HCT116 (cell line): ENCODE data around the gene TARS1. TPM values are rescaled to one million over a fixed set of nuclear protein-coding genes. Genes with fewer than 3 reads are reported as not detected.

Source experiments
- ATAC-seq: fragments of 200-7000 bp; cut with Tn5 transposase; 2 replicates; pipeline ENCODE4 v1.9.1; 2020; ENCODE audit warnings: mild to moderate bottlenecking, moderate library complexity
- BruUV-seq: library from RNA; stranded (reverse); fragments of 400-500 nt; replicated peaks from 2 replicates; lab custom pipeline; 2021; lab: Mats Ljungman, UMichigan
- CTCF ChIA-PET: fragments of 300-600 bp; sonication (Branson Sonifier 250); formaldehyde crosslinking; loops from one replicate; lab custom pipeline; 2021; ENCODE audit warnings: antibody characterized with exemption; lab: Charles Lee
- POLR2A ChIA-PET: fragments of 300-600, 350-600 bp; sonication (Branson Sonifier 250); formaldehyde crosslinking; loops from one replicate; lab custom pipeline; 2021; ENCODE audit warnings: antibody characterized with exemption; lab: Charles Lee
- RAD21 ChIA-PET, 2 experiments: fragments of 300-600 bp; sonication (Branson Sonifier 250); formaldehyde crosslinking; loops; one replicate each; lab custom pipeline; 2023; ENCODE audit warnings: low total read pairs in 2 of 2; ENCODE audit not compliant: uncharacterized antibody in 2 of 2, unreplicated experiment in 2 of 2, low non-redundant PET in 1 of 2; lab: Charles Lee
- DNase-seq: peaks from one replicate; pipeline ENCODE4 v3.0.0-alpha.2; 2010; ENCODE audit warnings: low read depth, low spot score
- H2AFZ ChIP-seq: fragments of 200-600 bp; shearing (Covaris generic), sonication (generic); 2 replicates; pipeline ENCODE4 v1.6.1; 2017; ENCODE audit warnings: low read depth, mixed run types, mixed read lengths, antibody characterized with exemption, low read length; ENCODE audit not compliant: poor library complexity, severe bottlenecking
- H3K27ac ChIP-seq: 2 replicates; pipeline ENCODE4 v1.5.1; 2012; ENCODE audit warnings: low read depth, low read length
- H3K27me3 ChIP-seq: fragments of 200-600 bp; sonication (generic); 2 replicates; pipeline ENCODE4 v1.6.1; 2016; ENCODE audit warnings: mixed run types, low read length, mixed read lengths; ENCODE audit not compliant: insufficient read depth
- H3K36me3 ChIP-seq, 2 experiments: fragments of 200-500 bp in 1 of 2; fragments of 200-600 bp in 1 of 2; sonication (Bioruptor generic) in 1 of 2; sonication (generic) in 1 of 2; 2 replicates each; pipeline versions ENCODE4 v1.5.1 to v1.6.1; 2014 to 2016; ENCODE audit warnings: low read length in 2 of 2, inconsistent platforms in 1 of 2, mixed read lengths in 1 of 2, mixed run types in 1 of 2; ENCODE audit not compliant: insufficient read depth in 2 of 2, control insufficient read depth in 1 of 2
- H3K4me1 ChIP-seq, 2 experiments: fragments of 200-600 bp in 1 of 2; sonication (generic) in 1 of 2; 2 replicates each; pipeline versions ENCODE4 v1.5.1 to v1.6.1; 2012 to 2017; ENCODE audit warnings: low read length in 2 of 2, inconsistent platforms in 1 of 2, mild to moderate bottlenecking in 1 of 2, mixed read lengths in 1 of 2, mixed run types in 1 of 2, moderate library complexity in 1 of 2; ENCODE audit not compliant: insufficient read depth in 2 of 2, control insufficient read depth in 1 of 2
- H3K4me2 ChIP-seq: fragments of 200-600 bp; sonication (generic); 2 replicates; pipeline ENCODE4 v1.6.1; 2017; ENCODE audit warnings: mixed run types, low read length, mixed read lengths
- H3K4me3 ChIP-seq, 2 experiments: fragments of 200-600 bp in 1 of 2; sonication (generic) in 1 of 2; replicated peaks in 1 of 2; 2 replicates each; pipeline ENCODE4 v1.5.1; 2011 to 2016; ENCODE audit warnings: low read length in 2 of 2, control low read depth in 1 of 2, low read depth in 1 of 2, mild to moderate bottlenecking in 1 of 2, mixed read lengths in 1 of 2, mixed run types in 1 of 2
- H3K79me2 ChIP-seq: fragments of 200-600 bp; sonication (generic); 2 replicates; pipeline ENCODE4 v1.6.1; 2017; ENCODE audit warnings: mild to moderate bottlenecking, mixed run types, low read length, moderate library complexity, mixed read lengths; ENCODE audit not compliant: insufficient read depth
- H3K9ac ChIP-seq: fragments of 200-600 bp; sonication (generic); 2 replicates; pipeline ENCODE4 v1.6.1; 2016; ENCODE audit warnings: low read length, mixed read lengths
- H3K9me2 ChIP-seq: fragments of 200-600 bp; sonication (generic), shearing (Covaris generic); 2 replicates; pipeline ENCODE4 v1.6.1; 2017; ENCODE audit warnings: mixed run types, mild to moderate bottlenecking, moderate library complexity; ENCODE audit not compliant: insufficient read depth
- H3K9me3 ChIP-seq, 2 experiments: fragments of 200-500 bp in 1 of 2; fragments of 200-600 bp in 1 of 2; sonication (Bioruptor generic) in 1 of 2; sonication (generic) in 1 of 2; 2 replicates each; pipeline ENCODE4 v1.6.1; 2014 to 2017; ENCODE audit warnings: low read length in 2 of 2, mixed read lengths in 2 of 2, inconsistent platforms in 1 of 2, low read depth in 1 of 2, mild to moderate bottlenecking in 1 of 2, mixed run types in 1 of 2, moderate library complexity in 1 of 2; ENCODE audit not compliant: control insufficient read depth in 1 of 2, insufficient read depth in 1 of 2
- H4K20me1 ChIP-seq: fragments of 200-600 bp; sonication (generic), shearing (Covaris generic); 2 replicates; pipeline ENCODE4 v1.6.1; 2017; ENCODE audit warnings: mixed run types, mild to moderate bottlenecking, moderate library complexity; ENCODE audit not compliant: insufficient read depth
- CBX3 ChIP-seq: IDR thresholded peaks from 2 replicates; pipeline ENCODE4 v1.6.1; 2012; ENCODE audit warnings: low read depth
- CEBPB ChIP-seq: IDR thresholded peaks from 2 replicates; pipeline ENCODE4 v1.6.1; 2012; ENCODE audit warnings: low read depth
- CTCF ChIP-seq, 3 experiments: fragments of 200-600 bp in 1 of 3; sonication (generic) in 1 of 3; IDR thresholded peaks in 2 of 3; conservative IDR thresholded peaks in 1 of 3; 2 replicates each; pipeline ENCODE4 v1.5.1; 2012 to 2017; ENCODE audit warnings: low read depth in 2 of 3, low read length in 2 of 3, antibody characterized with exemption in 1 of 3, borderline replicate concordance in 1 of 3, control low read depth in 1 of 3, mild to moderate bottlenecking in 1 of 3, mixed read lengths in 1 of 3, mixed run types in 1 of 3, moderate library complexity in 1 of 3; ENCODE audit not compliant: insufficient read depth in 1 of 3
- FOSL1 ChIP-seq: IDR thresholded peaks from 2 replicates; pipeline ENCODE4 v1.6.1; 2012; ENCODE audit warnings: low read depth
- JUND ChIP-seq: IDR thresholded peaks from 2 replicates; pipeline ENCODE4 v1.6.1; 2012
- POLR2A ChIP-seq: IDR thresholded peaks from 2 replicates; pipeline ENCODE4 v1.7.0; 2011; ENCODE audit warnings: borderline replicate concordance; ENCODE audit not compliant: insufficient read depth, insufficient read length; ENCODE audit errors: extremely low read depth
- RAD21 ChIP-seq: IDR thresholded peaks from 2 replicates; pipeline ENCODE4 v1.6.1; 2012; ENCODE audit warnings: low read depth, mild to moderate bottlenecking
- SIN3A ChIP-seq: IDR thresholded peaks from 2 replicates; pipeline ENCODE4 v1.6.1; 2012; ENCODE audit warnings: low read depth
- SP1 ChIP-seq: IDR thresholded peaks from 2 replicates; pipeline ENCODE4 v1.6.1; 2012; ENCODE audit warnings: low read depth
- SRF ChIP-seq: IDR thresholded peaks from 2 replicates; pipeline ENCODE4 v1.6.1; 2012; ENCODE audit warnings: low read depth
- TCF7L2 ChIP-seq: IDR thresholded peaks from 2 replicates; pipeline ENCODE4 v1.7.0; 2011; ENCODE audit warnings: borderline replicate concordance, inconsistent platforms; ENCODE audit not compliant: insufficient read depth, insufficient read length; ENCODE audit errors: extremely low read depth
- ZFX ChIP-seq: fragments of 450-650 bp; IDR thresholded peaks from 2 replicates; pipeline ENCODE4 v1.6.1; 2017
- ZNF274 ChIP-seq: fragments of 200-500 bp; sonication (Bioruptor generic); IDR thresholded peaks from 2 replicates; pipeline ENCODE4 v1.6.1; 2014; ENCODE audit warnings: mild to moderate bottlenecking, low read depth, low read length, inconsistent platforms
- intact Hi-C: fragments of 100-400 bp; cut with micrococcal nuclease; formaldehyde crosslinking; loops from 2 replicates; pipeline ENCODE4 v1.10.0; 2022
- total RNA-seq: library from RNA; stranded (reverse); gene quantifications from one replicate; pipeline ENCODE4 v1.2.1, GENCODE V29; 2021; ENCODE audit not compliant: unreplicated experiment
- TF ChIP-seq, protein P1 (sequence below): IDR thresholded peaks from 2 replicates; pipeline ENCODE4 v1.6.1; 2012
- TF ChIP-seq, protein P2 (sequence below): IDR thresholded peaks from 2 replicates; pipeline ENCODE4 v1.6.1; 2012
- TF ChIP-seq, protein P3 (sequence below): IDR thresholded peaks from 2 replicates; pipeline ENCODE4 v1.6.1; 2012; ENCODE audit warnings: low read depth

Gene TARS1
- total RNA-seq, 1 experiment from 2014 or later: 291 TPM

- POLR2A ChIA-PET: no interaction called here
- peak; percentile 74 for ATAC-seq
- H3K9me2 ChIP-seq: no peaks in the 10 kb centered on the region
These were observed 17.6 kb upstream of the TARS1 start for GRCh38 chr5:33423018-33423630.

More at GRCh38 chr5:33423018-33423630, 17.6 kb upstream of the TARS1 start:
- peak; percentile 23 for DNase-seq
- RAD21 ChIA-PET: no interaction called here
- no peaks in the 10 kb centered on the region for H3K9me3 ChIP-seq
- no peaks in the 10 kb centered on the region for H4K20me1 ChIP-seq
- H3K4me2 ChIP-seq: no peak overlapping the region
- no peaks in the 10 kb centered on the region for H3K79me2 ChIP-seq
- intact Hi-C loops: loop anchor here (2.0 to 10.0 kb wide), 4 partner anchors 241 to 938 kb away; no protein-coding TSS in a partner anchor
- no peaks in the 10 kb centered on the region for H3K4me1 ChIP-seq
- no peak overlapping the region for H3K27ac ChIP-seq
- no peak overlapping the region for H3K4me3 ChIP-seq
- H2AFZ ChIP-seq: no peak overlapping the region
- no peak overlapping the region for H3K9ac ChIP-seq
- no peaks in the 10 kb centered on the region for H3K27me3 ChIP-seq
- CTCF ChIA-PET: interaction anchor here (0.7 to 1.2 kb wide), 3 partner anchors 715 to 934 kb away, joined by 3 to 5 read pairs (median 4); no protein-coding TSS in a partner anchor
- TF ChIP-seq ZNF274 (no peak), ZFX (no peak), SIN3A (no peak), CEBPB (no peak), SRF (no peak), FOSL1 (no peak), CBX3 (no peak), CTCF (IDR thresholded peaks at IDR 0.05 in 2 of 3, conservative IDR thresholded peaks at IDR 0.05 in 1 of 3; ENCODE audit: borderline replicate concordance in 1 of 3, insufficient read depth in 1 of 3, low read depth in 2 of 3, low read length in 2 of 3) (peak; percentile 34 to 50 (median 38); a peak in 5 of 6 replicates), SP1 (no peak), JUND (no peak), TCF7L2 (no peak), POLR2A (no peak), RAD21 (peak; percentile 63)
- TF ChIP-seq, protein P1, sequence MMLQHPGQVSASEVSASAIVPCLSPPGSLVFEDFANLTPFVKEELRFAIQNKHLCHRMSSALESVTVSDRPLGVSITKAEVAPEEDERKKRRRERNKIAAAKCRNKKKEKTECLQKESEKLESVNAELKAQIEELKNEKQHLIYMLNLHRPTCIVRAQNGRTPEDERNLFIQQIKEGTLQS: no peak
- TF ChIP-seq, protein P2, sequence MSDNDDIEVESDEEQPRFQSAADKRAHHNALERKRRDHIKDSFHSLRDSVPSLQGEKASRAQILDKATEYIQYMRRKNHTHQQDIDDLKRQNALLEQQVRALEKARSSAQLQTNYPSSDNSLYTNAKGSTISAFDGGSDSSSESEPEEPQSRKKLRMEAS: no peak
- TF ChIP-seq, protein P3, sequence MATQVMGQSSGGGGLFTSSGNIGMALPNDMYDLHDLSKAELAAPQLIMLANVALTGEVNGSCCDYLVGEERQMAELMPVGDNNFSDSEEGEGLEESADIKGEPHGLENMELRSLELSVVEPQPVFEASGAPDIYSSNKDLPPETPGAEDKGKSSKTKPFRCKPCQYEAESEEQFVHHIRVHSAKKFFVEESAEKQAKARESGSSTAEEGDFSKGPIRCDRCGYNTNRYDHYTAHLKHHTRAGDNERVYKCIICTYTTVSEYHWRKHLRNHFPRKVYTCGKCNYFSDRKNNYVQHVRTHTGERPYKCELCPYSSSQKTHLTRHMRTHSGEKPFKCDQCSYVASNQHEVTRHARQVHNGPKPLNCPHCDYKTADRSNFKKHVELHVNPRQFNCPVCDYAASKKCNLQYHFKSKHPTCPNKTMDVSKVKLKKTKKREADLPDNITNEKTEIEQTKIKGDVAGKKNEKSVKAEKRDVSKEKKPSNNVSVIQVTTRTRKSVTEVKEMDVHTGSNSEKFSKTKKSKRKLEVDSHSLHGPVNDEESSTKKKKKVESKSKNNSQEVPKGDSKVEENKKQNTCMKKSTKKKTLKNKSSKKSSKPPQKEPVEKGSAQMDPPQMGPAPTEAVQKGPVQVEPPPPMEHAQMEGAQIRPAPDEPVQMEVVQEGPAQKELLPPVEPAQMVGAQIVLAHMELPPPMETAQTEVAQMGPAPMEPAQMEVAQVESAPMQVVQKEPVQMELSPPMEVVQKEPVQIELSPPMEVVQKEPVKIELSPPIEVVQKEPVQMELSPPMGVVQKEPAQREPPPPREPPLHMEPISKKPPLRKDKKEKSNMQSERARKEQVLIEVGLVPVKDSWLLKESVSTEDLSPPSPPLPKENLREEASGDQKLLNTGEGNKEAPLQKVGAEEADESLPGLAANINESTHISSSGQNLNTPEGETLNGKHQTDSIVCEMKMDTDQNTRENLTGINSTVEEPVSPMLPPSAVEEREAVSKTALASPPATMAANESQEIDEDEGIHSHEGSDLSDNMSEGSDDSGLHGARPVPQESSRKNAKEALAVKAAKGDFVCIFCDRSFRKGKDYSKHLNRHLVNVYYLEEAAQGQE: no peak
- TF ChIP-seq, all 23 proteins: peak for 2
- no peaks in the 10 kb centered on the region for H3K36me3 ChIP-seq
- no TSS peak for BruUV-seq
